PFSK-1 (cell line): ENCODE results near the gene SLC7A1.

Experiments
- FOXP2 ChIP-seq: optimal IDR thresholded peaks from 2 replicates; pipeline ENCODE3; 2011; ENCODE audit warnings: borderline replicate concordance, control low read depth, inconsistent platforms; ENCODE audit not compliant: insufficient read depth; ENCODE audit errors: extremely low read length, extremely low read depth
- POLR2AphosphoS5 ChIP-seq: IDR thresholded peaks from 2 replicates; pipeline ENCODE4 v1.6.1; 2012; ENCODE audit warnings: low read depth, mild to moderate bottlenecking, control low read depth, low read length, moderate library complexity
- REST ChIP-seq, 2 experiments: IDR thresholded peaks; 2 replicates each; pipeline versions ENCODE4 v1.6.1 to v1.8.0; 2011 to 2012; ENCODE audit warnings: low read depth in 2 of 2, low read length in 2 of 2, control low read depth in 1 of 2, inconsistent platforms in 1 of 2, mild to moderate bottlenecking in 1 of 2, moderate library complexity in 1 of 2; ENCODE audit not compliant: insufficient read depth in 1 of 2
- SIN3A ChIP-seq: IDR thresholded peaks from 2 replicates; pipeline ENCODE4 v1.6.1; 2012; ENCODE audit warnings: mild to moderate bottlenecking, low read length, moderate library complexity, borderline replicate concordance; ENCODE audit not compliant: insufficient read depth
- TAF1 ChIP-seq: IDR thresholded peaks from 2 replicates; pipeline ENCODE4 v1.6.1; 2012; ENCODE audit warnings: low read length, control low read depth, borderline replicate concordance; ENCODE audit not compliant: insufficient read depth

Gene SLC7A1

GRCh38 chr13:29578300-29579085 is 17.0 kb downstream of the SLC7A1 start:
- no peak for TF ChIP-seq FOXP2
- no peak for TF ChIP-seq POLR2AphosphoS5
- TF ChIP-seq REST (IDR thresholded peaks at IDR 0.05; ENCODE audit: insufficient read depth in 1 of 2, low read depth in 2 of 2, low read length in 2 of 2): no peak
- TF ChIP-seq TAF1: no peak
- TF ChIP-seq SIN3A: no peak

- no peak for TF ChIP-seq TAF1
- no peak for TF ChIP-seq SIN3A
- TF ChIP-seq FOXP2: no peak
- TF ChIP-seq POLR2AphosphoS5: no peak
- TF ChIP-seq REST (IDR thresholded peaks at IDR 0.05; ENCODE audit: insufficient read depth in 1 of 2, low read depth in 2 of 2, low read length in 2 of 2): no peak
Measured at GRCh38 chr13:29577136-29578051, 18.1 kb downstream of the SLC7A1 start.

GRCh38 chr13:29576581-29576980 is 18.9 kb downstream of the SLC7A1 start:
- TF ChIP-seq REST (IDR thresholded peaks at IDR 0.05; ENCODE audit: insufficient read depth in 1 of 2, low read depth in 2 of 2, low read length in 2 of 2): no peak
- no peak for TF ChIP-seq FOXP2
- no peak for TF ChIP-seq TAF1
- TF ChIP-seq POLR2AphosphoS5: no peak
- no peak for TF ChIP-seq SIN3A

- TF ChIP-seq TAF1 (no peak), POLR2AphosphoS5 (no peak), REST (IDR thresholded peaks at IDR 0.05; ENCODE audit: insufficient read depth in 1 of 2, low read depth in 2 of 2, low read length in 2 of 2) (no peak), FOXP2 (no peak)
Measured at GRCh38 chr13:29575098-29575497, 20.4 kb downstream of the SLC7A1 start.
